ENCODE data around the gene MDH1B.

Gene MDH1B

DNA sequence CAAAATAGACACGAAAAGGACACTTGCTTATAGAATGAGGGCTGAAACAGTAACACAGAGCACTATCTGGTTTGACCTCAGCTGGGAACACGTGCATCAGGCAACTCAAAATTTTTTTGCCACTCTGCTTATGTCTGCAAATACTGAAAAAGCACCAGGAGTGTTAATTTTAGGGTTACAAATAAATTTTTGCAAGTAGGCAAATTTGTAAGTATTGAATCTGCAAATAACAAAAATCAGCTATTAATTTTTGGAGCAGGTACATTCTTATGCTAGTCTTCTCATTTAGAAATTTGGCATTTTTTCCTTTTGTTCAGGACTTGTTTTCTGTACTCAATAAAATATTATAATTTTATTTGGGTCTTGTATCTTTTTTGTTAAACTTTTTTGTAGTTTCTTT, 76.7 kb downstream of the MDH1B start:
- no peak overlapping the region for H3K27ac Mint-ChIP-seq
- no peaks in the 10 kb centered on the region for H3K9me3 Mint-ChIP-seq
- no peak overlapping the region for H3K4me3 Mint-ChIP-seq
- no peak for DNase-seq (ENCODE audit: low spot score in 2 of 2)
- no peaks in the 10 kb centered on the region for H3K36me3 Mint-ChIP-seq
- no peaks in the 10 kb centered on the region for H3K4me1 Mint-ChIP-seq
- ATAC-seq, result no peak
